GM12892 (cell line): Measurements from ENCODE around the gene SLC4A9.

Experiments
- POLR2A ChIP-seq: IDR thresholded peaks from 2 replicates; pipeline ENCODE4 v1.6.1; 2011; ENCODE audit warnings: low read depth, low read length, control low read depth
- POLR2AphosphoS5 ChIP-seq: IDR thresholded peaks from 2 replicates; pipeline ENCODE4 v1.6.1; 2011; ENCODE audit warnings: low read depth, low read length, control low read depth
- TAF1 ChIP-seq: IDR thresholded peaks from 2 replicates; pipeline ENCODE4 v1.6.1; 2011; ENCODE audit warnings: low read depth, mild to moderate bottlenecking, control low read depth, low read length, borderline replicate concordance

DNA sequence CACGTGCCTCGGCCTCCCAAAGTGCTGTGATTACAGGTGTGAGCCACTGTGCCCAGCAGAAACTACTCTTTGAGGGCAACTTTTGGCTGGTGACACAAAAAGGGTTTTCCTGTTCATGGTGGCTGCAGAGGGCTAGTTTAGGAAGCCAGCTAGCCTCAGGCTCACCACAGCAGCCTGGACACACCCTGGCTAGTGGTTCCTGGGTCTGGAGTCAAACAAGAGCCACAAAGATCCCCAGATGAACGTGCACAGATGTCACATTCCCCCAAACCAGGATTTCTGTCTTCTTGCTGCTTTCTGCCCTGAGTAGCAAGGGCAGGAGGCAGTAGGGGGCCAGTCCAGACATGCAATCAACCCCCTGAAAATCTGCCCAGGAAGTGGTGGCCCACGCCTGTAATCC lies 20.4 kb upstream of the SLC4A9 start:
- no peak for TF ChIP-seq TAF1
- no peak for TF ChIP-seq POLR2A
- no peak for TF ChIP-seq POLR2AphosphoS5
